ENCODE results near the gene PTPRD.

GRCh38 chr9:10055886-10056395 lies 556.9 kb downstream of the PTPRD start:
- no peak for TF ChIP-seq CTCF (IDR thresholded peaks at IDR 0.05)
- no peak for TF ChIP-seq POLR2A (IDR thresholded peaks at IDR 0.05)
